OCI-LY1 (cell line): ENCODE data around the gene ADAMTS12.

Source experiments
- H2AFZ ChIP-seq: fragments of 200-600 bp; sonication (generic), shearing (Covaris generic); 2 replicates; pipeline ENCODE4 v1.6.0; 2014; ENCODE audit warnings: antibody characterized with exemption, mild to moderate bottlenecking, low read length
- H3F3A ChIP-seq: fragments of 200-600 bp; sonication (generic), shearing (Covaris generic); 2 replicates; pipeline ENCODE4 v1.6.0; 2014; ENCODE audit warnings: mild to moderate bottlenecking, antibody characterized with exemption, low read length, moderate library complexity; ENCODE audit not compliant: insufficient read depth
- H3K27ac ChIP-seq: fragments of 200-600 bp; sonication (generic); 2 replicates; pipeline ENCODE4 v1.5.1; 2014; ENCODE audit warnings: low read length, mixed run types, mild to moderate bottlenecking, low read depth; ENCODE audit not compliant: poor library complexity, severe bottlenecking
- H3K27me3 ChIP-seq: fragments of 200-600 bp; sonication (generic); 2 replicates; pipeline ENCODE4 v1.6.0; 2014; ENCODE audit warnings: antibody characterized with exemption, mild to moderate bottlenecking, low read length, moderate library complexity; ENCODE audit not compliant: insufficient read depth
- H3K36me3 ChIP-seq: fragments of 200-600 bp; sonication (generic); 2 replicates; pipeline ENCODE4 v1.6.1; 2014; ENCODE audit warnings: mild to moderate bottlenecking, antibody characterized with exemption, low read length, moderate library complexity, mixed read lengths; ENCODE audit not compliant: insufficient read depth
- H3K4me1 ChIP-seq: fragments of 200-600 bp; sonication (generic); 2 replicates; pipeline ENCODE4 v1.5.1; 2014; ENCODE audit warnings: mild to moderate bottlenecking, low read length, moderate library complexity; ENCODE audit not compliant: insufficient read depth, severe bottlenecking
- H3K4me2 ChIP-seq: fragments of 200-600 bp; sonication (generic), shearing (Covaris generic); 2 replicates; pipeline ENCODE4 v1.6.1; 2014; ENCODE audit warnings: low read length
- H3K4me3 ChIP-seq: fragments of 200-600 bp; sonication (generic); 2 replicates; pipeline ENCODE4 v1.5.1; 2014; ENCODE audit warnings: low read length, low read depth, mild to moderate bottlenecking, mixed read lengths; ENCODE audit not compliant: poor library complexity, severe bottlenecking
- H3K79me2 ChIP-seq: fragments of 200-600 bp; shearing (Covaris generic); 2 replicates; pipeline ENCODE4 v1.6.1; 2016; ENCODE audit warnings: mixed run types, low read length, mixed read lengths; ENCODE audit not compliant: insufficient read depth
- H3K9ac ChIP-seq: fragments of 200-600 bp; sonication (generic), shearing (Covaris generic); 2 replicates; pipeline ENCODE4 v1.6.1; 2014; ENCODE audit warnings: mild to moderate bottlenecking, low read length, mixed read lengths
- H3K9me2 ChIP-seq: fragments of 200-600 bp; sonication (generic), shearing (Covaris generic); 2 replicates; pipeline ENCODE4 v1.6.1; 2014; ENCODE audit warnings: low read depth, mild to moderate bottlenecking, low read length, mixed read lengths
- H3K9me3 ChIP-seq: fragments of 200-600 bp; shearing (Covaris generic); 2 replicates; pipeline ENCODE4 v1.6.1; 2014; ENCODE audit warnings: low read length, mixed read lengths
- H4K20me1 ChIP-seq: fragments of 200-600 bp; sonication (generic), shearing (Covaris generic); 2 replicates; pipeline ENCODE4 v1.6.0; 2016; ENCODE audit warnings: mild to moderate bottlenecking, low read length; ENCODE audit not compliant: insufficient read depth
- EZH2 ChIP-seq: fragments of 200-600 bp; sonication (generic), shearing (Covaris generic); IDR thresholded peaks from 2 replicates; pipeline ENCODE4 v1.8.0; 2017; ENCODE audit warnings: borderline replicate concordance, mixed run types, mild to moderate bottlenecking, antibody characterized with exemption, low read length, moderate library complexity, mixed read lengths
- TF ChIP-seq, protein P1 (sequence below): fragments of 200-600 bp; sonication (generic), shearing (Covaris generic); IDR thresholded peaks from 2 replicates; pipeline ENCODE4 v1.5.1; 2017; ENCODE audit warnings: mild to moderate bottlenecking, antibody characterized with exemption, low read length, moderate library complexity, mixed read lengths

The ADAMTS12 gene

DNA sequence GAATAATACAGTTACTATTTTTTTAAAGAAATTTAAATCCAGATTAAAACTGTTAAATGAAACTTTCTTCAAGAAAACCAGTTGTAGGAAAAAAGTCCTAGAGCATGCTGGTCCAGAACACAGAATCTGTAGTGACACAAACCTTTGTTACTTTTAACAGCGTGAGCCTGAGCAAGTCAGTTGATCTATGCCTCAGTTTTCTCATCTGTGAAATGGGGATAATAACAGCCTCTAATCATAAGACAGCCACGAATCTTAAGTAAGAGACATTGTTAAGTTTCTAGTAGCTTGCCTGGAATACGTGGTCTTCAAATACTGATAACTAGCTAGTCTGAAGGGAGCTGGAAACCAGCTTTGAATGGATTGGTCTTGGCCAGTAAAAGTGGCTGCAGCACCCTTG, 158.6 kb downstream of the ADAMTS12 start:
- Histone ChIP-seq H3K4me3 (no peak overlapping the region), H3K9me2 (no peaks in the 10 kb centered on the region), H3K9me3 (no peaks in the 10 kb centered on the region), H3F3A (no peaks in the 10 kb centered on the region), H3K4me1 (no peaks in the 10 kb centered on the region), H3K9ac (no peak overlapping the region), H3K27ac (no peak overlapping the region), H3K4me2 (no peak overlapping the region), H3K79me2 (no peaks in the 10 kb centered on the region), H3K36me3 (no peaks in the 10 kb centered on the region), H3K27me3 (no peaks in the 10 kb centered on the region), H4K20me1 (no peaks in the 10 kb centered on the region), H2AFZ (no peak overlapping the region)
- TF ChIP-seq, protein P1, sequence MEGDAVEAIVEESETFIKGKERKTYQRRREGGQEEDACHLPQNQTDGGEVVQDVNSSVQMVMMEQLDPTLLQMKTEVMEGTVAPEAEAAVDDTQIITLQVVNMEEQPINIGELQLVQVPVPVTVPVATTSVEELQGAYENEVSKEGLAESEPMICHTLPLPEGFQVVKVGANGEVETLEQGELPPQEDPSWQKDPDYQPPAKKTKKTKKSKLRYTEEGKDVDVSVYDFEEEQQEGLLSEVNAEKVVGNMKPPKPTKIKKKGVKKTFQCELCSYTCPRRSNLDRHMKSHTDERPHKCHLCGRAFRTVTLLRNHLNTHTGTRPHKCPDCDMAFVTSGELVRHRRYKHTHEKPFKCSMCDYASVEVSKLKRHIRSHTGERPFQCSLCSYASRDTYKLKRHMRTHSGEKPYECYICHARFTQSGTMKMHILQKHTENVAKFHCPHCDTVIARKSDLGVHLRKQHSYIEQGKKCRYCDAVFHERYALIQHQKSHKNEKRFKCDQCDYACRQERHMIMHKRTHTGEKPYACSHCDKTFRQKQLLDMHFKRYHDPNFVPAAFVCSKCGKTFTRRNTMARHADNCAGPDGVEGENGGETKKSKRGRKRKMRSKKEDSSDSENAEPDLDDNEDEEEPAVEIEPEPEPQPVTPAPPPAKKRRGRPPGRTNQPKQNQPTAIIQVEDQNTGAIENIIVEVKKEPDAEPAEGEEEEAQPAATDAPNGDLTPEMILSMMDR, result no peak
- no peak for TF ChIP-seq EZH2

DNA sequence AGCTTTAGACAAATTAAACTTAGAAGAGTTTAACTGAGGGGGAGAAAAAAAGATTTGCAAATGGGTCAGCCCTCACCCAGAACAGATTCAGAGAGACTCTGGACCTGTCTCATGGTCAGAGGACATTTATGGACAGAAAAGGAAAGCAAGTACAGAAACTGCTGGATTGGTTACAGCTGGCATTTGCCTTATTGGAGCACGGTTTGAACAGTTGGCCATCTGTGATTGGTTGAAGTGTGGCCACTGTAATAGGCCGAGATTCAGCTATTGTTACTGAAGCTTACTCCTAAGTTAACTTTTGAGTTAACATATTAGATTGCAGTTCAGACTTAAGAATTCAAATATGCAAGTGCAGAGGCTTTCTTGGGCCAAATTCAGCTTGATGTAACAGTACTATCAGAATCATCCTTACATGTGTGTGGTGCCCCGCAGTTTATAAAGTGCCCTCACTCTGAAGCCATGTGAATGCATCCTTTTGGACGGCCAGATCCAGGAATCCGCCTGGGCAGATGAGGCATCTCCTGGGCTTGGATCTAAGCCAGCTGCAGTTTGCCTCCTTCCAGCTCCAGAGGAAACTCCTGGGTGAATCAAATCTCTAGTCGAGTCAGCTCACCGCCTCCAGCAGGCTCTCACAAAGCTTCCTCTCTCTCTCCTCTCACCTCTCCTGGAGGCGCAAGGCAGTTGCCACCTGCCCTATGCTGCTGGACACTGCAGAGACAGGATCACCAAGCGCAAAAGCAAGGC, 165.2 kb downstream of the ADAMTS12 start:
- no peaks in the 10 kb centered on the region for H3K27me3 ChIP-seq
- H3K79me2 ChIP-seq, result no peaks in the 10 kb centered on the region
- H3K4me2 ChIP-seq, result no peak overlapping the region
- H4K20me1 ChIP-seq, result no peaks in the 10 kb centered on the region
- no peak overlapping the region for H3K9ac ChIP-seq
- no peaks in the 10 kb centered on the region for H3K36me3 ChIP-seq
- H3K9me3 ChIP-seq, result no peaks in the 10 kb centered on the region
- no peak overlapping the region for H3K27ac ChIP-seq
- H3K4me3 ChIP-seq, result no peak overlapping the region
- H3F3A ChIP-seq, result no peaks in the 10 kb centered on the region
- H3K9me2 ChIP-seq, result no peaks in the 10 kb centered on the region
- no peak overlapping the region for H2AFZ ChIP-seq
- no peaks in the 10 kb centered on the region for H3K4me1 ChIP-seq
- TF ChIP-seq, protein P1, result no peak
- no peak for TF ChIP-seq EZH2

DNA sequence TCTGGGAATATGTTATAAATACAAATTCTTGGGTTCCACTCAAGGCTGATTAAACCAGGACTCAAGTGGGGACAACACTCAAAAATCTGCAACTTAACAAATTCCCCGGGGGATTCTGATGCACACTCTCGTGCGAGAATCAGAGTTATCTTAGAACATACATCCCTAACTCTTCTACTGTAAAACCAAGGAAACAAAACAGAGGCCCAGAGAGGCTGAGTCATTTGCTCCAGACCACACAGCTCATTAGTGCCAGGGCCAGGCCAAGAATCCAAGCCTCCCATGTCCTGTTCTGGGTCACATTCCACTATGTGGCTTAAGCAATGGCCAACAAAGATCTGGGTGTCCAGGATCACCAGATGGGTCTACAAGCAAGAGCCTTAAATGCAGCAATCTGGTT, 166.0 kb downstream of the ADAMTS12 start:
- Histone ChIP-seq H3K27ac (no peak overlapping the region), H3K9me2 (no peaks in the 10 kb centered on the region)

More for the DNA sequence above, 166.0 kb downstream of the ADAMTS12 start:
- H2AFZ ChIP-seq, result no peak overlapping the region
- H3K4me3 ChIP-seq, result no peak overlapping the region
- no peaks in the 10 kb centered on the region for H3K4me1 ChIP-seq
- no peaks in the 10 kb centered on the region for H3F3A ChIP-seq
- H3K27me3 ChIP-seq, result no peaks in the 10 kb centered on the region
- TF ChIP-seq, protein P1, result no peak
- TF ChIP-seq EZH2, result no peak
- no peaks in the 10 kb centered on the region for H3K36me3 ChIP-seq
- H3K79me2 ChIP-seq, result no peaks in the 10 kb centered on the region
- H3K9ac ChIP-seq, result no peak overlapping the region
- no peak overlapping the region for H3K4me2 ChIP-seq
- no peaks in the 10 kb centered on the region for H3K9me3 ChIP-seq
- H4K20me1 ChIP-seq, result no peaks in the 10 kb centered on the region
